Upper lobe of left lung (tissue), 6 donors: ENCODE results near the gene RSPRY1. TPM values are rescaled to one million over a fixed set of nuclear protein-coding genes. Genes with fewer than 3 reads are reported as not detected.
"Not testable (repeated sequence)": the region's sequence is repeated elsewhere in the genome, so short reads cannot be mapped to it uniquely, and the experiment has no call there.

Source experiments
- ATAC-seq, 2 donors: fragments of 200-7000 bp; cut with Tn5 transposase; one replicate each; pipeline ENCODE4 v1.9.1; 2022; ENCODE audit warnings: mild to moderate bottlenecking in 2 of 2, moderate library complexity in 2 of 2; ENCODE audit not compliant: low FRiP score in 2 of 2
- DNase-seq, 2 donors: peaks; one replicate each; pipeline ENCODE4 v3.0.0-alpha.2; 2019 to 2020
- H3K27ac ChIP-seq, 4 donors: fragments of 200-600 bp; sonication (generic); one replicate each; pipeline ENCODE4 v1.5.1; 2016 to 2019
- H3K27me3 ChIP-seq, 4 donors: fragments of 200-600 bp; sonication (generic); one replicate each; pipeline ENCODE4 v1.5.1; 2017 to 2019
- H3K36me3 ChIP-seq, 4 donors: fragments of 200-600 bp; sonication (generic); one replicate each; pipeline ENCODE4 v1.5.1; 2016 to 2019
- H3K4me1 ChIP-seq, 4 donors: fragments of 200-600 bp; sonication (generic); one replicate each; pipeline ENCODE4 v1.5.1; 2018 to 2019
- H3K4me3 ChIP-seq, 4 donors: fragments of 200-600 bp; sonication (generic); one replicate each; pipeline ENCODE4 v1.5.1; 2017 to 2019; ENCODE audit warnings: mild to moderate bottlenecking in 2 of 4, moderate library complexity in 1 of 4
- H3K9me3 ChIP-seq, 4 donors: fragments of 200-600 bp; sonication (generic); one replicate each; pipeline ENCODE4 v1.5.1; 2018 to 2019
- EP300 ChIP-seq, 4 donors: sonication (generic); formaldehyde crosslinking; IDR thresholded peaks; one replicate each; pipeline ENCODE4 v1.5.1; 2017; ENCODE audit warnings: antibody characterized with exemption in 4 of 4, control low read depth in 2 of 4
- POLR2A ChIP-seq, 4 donors: fragments of 450-650 bp; IDR thresholded peaks; one replicate each; pipeline ENCODE4 v1.5.1; 2016 to 2017; ENCODE audit warnings: antibody characterized with exemption in 4 of 4, mild to moderate bottlenecking in 2 of 4
- POLR2AphosphoS5 ChIP-seq, 2 donors: sonication (generic); formaldehyde crosslinking; IDR thresholded peaks; one replicate each; pipeline ENCODE4 v1.5.1; 2017; ENCODE audit warnings: antibody characterized with exemption in 2 of 2
- WGBS, 2 donors: methylation state at CpG; one replicate each; pipeline ENCODE4 v1.1.5; 2017 to 2018; 5-methylcytosine and 5-hydroxymethylcytosine counted together
- total RNA-seq, 6 donors: library from RNA; depleted of rRNA in 4 of 6; stranded (reverse); fragments of >200 nt in 4 of 6; gene quantifications; one replicate each; pipeline versions ENCODE4 v1.1.0 to v1.2.1, GENCODE V29; 2016 to 2021
- TF ChIP-seq, protein P1 (sequence below), 6 experiments: fragments of 450-650 bp in 4 of 6; fragments of 200-600 bp in 2 of 6; sonication (generic) in 2 of 6; IDR thresholded peaks; one replicate each; pipeline ENCODE4 v1.5.1; 2016 to 2019; ENCODE audit warnings: antibody characterized with exemption in 6 of 6
- donor health status: DM: no; HTN: no; CAD: no; lungs with moderate emphysema.
- donor health status: DM: no; HTN: yes; CAD: no; lungs with severe emphysema.

The RSPRY1 gene
- total RNA-seq, 6 donors from 2014 or later: 26.9 to 102 (median 30.3) TPM

DNA sequence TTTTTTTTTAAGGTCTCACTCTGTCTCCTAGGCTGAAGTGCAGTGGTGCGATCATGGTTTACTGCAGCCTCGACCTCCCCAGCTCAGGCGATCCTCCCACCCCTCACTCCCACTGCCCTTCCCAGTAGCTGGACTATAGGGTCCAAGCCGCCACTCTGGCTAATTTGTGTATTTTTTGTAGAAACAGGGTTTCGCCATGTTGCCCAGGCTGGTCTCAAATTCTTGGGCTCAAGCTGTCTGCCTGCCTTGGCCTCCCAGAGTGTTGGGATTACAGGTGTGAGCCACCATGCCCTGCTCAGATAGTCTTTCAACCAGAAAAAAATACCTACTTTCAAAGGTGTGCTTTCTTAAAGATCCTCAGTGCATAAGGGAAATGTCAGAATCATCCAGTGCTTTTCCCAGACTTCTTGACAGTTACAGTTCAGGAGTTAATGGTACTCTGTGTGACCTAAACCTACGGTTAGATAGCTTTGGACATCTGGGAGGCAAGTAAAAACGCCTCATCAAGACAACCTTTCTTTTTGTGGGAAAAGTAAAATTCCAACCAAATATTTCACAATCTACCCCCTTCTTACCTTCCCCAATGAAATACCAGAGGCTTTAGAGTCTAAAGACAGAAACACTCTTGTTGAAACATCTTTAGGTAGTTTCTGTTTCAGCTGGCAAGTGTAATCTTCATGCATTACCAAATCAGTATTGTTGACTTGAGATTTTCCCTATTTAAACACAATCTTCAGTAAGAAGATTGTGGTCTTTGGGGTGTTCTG, 6.8 kb downstream of the RSPRY1 start:
- no peak for DNase-seq
- Histone ChIP-seq H3K4me3 (no peak overlapping the region), H3K27ac (no peak overlapping the region), H3K4me1 (peaks cover 27 to 43% (median 35%) of the 10 kb centered on the region in 4 donors), H3K27me3 (no peaks in the 10 kb centered on the region), H3K36me3 (peaks cover 0 to 3% (median 0%) of the 10 kb centered on the region in 4 donors), H3K9me3 (no peaks in the 10 kb centered on the region)
- ATAC-seq: no peak
- WGBS, 2 donors: 74 to 78% methylated on average over 7 of the region's 7 CpGs
- TF ChIP-seq POLR2AphosphoS5 (IDR thresholded peaks at IDR 0.05): no peak
- TF ChIP-seq, protein P1, sequence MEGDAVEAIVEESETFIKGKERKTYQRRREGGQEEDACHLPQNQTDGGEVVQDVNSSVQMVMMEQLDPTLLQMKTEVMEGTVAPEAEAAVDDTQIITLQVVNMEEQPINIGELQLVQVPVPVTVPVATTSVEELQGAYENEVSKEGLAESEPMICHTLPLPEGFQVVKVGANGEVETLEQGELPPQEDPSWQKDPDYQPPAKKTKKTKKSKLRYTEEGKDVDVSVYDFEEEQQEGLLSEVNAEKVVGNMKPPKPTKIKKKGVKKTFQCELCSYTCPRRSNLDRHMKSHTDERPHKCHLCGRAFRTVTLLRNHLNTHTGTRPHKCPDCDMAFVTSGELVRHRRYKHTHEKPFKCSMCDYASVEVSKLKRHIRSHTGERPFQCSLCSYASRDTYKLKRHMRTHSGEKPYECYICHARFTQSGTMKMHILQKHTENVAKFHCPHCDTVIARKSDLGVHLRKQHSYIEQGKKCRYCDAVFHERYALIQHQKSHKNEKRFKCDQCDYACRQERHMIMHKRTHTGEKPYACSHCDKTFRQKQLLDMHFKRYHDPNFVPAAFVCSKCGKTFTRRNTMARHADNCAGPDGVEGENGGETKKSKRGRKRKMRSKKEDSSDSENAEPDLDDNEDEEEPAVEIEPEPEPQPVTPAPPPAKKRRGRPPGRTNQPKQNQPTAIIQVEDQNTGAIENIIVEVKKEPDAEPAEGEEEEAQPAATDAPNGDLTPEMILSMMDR (IDR thresholded peaks at IDR 0.05): no peak
- no peak for TF ChIP-seq EP300 (IDR thresholded peaks at IDR 0.05)
- no peak for TF ChIP-seq POLR2A (IDR thresholded peaks at IDR 0.05)

DNA sequence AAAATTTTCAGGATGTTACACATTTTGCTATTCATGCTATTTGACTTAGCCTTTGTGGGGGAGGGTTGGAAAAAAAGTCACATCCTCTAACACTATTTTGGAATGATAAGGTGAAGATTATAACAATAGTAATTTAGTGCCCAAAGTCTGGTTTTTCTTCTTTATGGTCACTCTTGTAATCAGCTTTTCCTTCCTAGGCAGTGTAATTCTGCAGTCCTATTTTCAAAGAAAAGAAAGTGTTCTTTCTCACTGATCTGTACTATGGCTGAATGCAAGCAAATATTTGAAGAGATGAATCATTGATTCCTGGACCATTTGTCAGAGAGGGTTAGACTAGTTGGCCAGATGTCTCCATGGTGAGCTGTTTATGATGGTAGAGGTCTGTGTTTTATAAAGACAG, 8.4 kb downstream of the RSPRY1 start:
- Histone ChIP-seq H3K4me3 (no peak overlapping the region), H3K27ac (no peak overlapping the region), H3K27me3 (no peaks in the 10 kb centered on the region), H3K36me3 (peaks cover 0 to 3% (median 0%) of the 10 kb centered on the region in 4 donors), H3K4me1 (peaks cover 18 to 35% (median 33%) of the 10 kb centered on the region in 4 donors), H3K9me3 (no peaks in the 10 kb centered on the region)
- ATAC-seq (peak; percentile 53 to 83), DNase-seq (no peak)
- TF ChIP-seq, protein P1 (IDR thresholded peaks at IDR 0.05): no peak
- TF ChIP-seq POLR2AphosphoS5 (IDR thresholded peaks at IDR 0.05) (no peak), EP300 (IDR thresholded peaks at IDR 0.05) (no peak), POLR2A (IDR thresholded peaks at IDR 0.05) (no peak)

DNA sequence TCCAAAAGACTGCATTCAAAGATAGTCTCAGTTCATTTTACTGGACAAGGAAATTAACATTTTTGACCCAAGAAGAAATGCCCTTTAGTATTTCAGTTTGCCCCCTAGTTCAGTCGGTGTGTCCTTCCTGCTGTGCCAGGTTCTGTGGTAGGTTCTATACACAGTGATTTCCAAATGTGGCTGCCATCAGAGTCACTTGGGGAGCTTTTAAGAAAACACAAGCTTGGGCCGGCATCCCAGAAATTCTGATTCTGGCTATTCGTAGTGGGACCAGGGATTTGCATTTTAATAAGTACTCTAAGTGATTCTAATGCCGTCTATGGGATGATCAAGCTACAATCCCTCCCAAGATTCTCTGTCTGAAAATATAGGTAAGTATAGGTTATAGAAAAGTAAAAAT, 10.2 kb downstream of the RSPRY1 start:
- 79 to 81% methylated on average over 4 of the region's 4 CpGs for WGBS, 2 donors
- no peaks in the 10 kb centered on the region for H3K36me3 ChIP-seq
- no peaks in the 10 kb centered on the region for H3K27me3 ChIP-seq
- H3K4me1 ChIP-seq: peaks cover 10 to 19% (median 16%) of the 10 kb centered on the region in 4 donors
- TF ChIP-seq POLR2A (IDR thresholded peaks at IDR 0.05) (no peak), POLR2AphosphoS5 (IDR thresholded peaks at IDR 0.05) (no peak), EP300 (IDR thresholded peaks at IDR 0.05) (no peak)
- TF ChIP-seq, protein P1 (IDR thresholded peaks at IDR 0.05): no peak
- no peak for DNase-seq
- H3K9me3 ChIP-seq: no peaks in the 10 kb centered on the region
- no peak for ATAC-seq
- H3K4me3 ChIP-seq: no peak overlapping the region
- no peak overlapping the region for H3K27ac ChIP-seq

DNA sequence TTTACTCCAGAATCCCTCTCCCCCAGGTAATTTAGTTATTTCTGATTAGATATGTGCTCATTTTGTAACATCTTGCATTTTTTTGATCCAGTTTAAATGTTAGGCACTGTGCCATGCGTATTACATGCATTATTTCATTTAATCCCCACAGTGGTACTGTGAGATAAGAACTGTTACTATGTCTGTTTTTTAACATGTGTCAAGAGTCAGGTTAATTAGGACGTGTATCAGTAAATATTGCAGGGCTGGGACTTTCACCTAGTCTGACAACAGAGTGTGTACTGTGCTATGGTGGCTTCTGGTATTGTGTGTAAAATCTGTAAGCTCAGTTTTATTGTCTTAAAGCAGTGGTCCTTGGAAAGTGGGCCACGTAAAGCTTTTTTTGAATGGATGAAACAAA, 10.6 kb downstream of the RSPRY1 start:
- TF ChIP-seq, protein P1 (IDR thresholded peaks at IDR 0.05): no peak
- TF ChIP-seq EP300 (IDR thresholded peaks at IDR 0.05): no peak
- TF ChIP-seq POLR2A (IDR thresholded peaks at IDR 0.05): no peak
- no peak for TF ChIP-seq POLR2AphosphoS5 (IDR thresholded peaks at IDR 0.05)
- ATAC-seq (no peak), DNase-seq (no peak)
- Histone ChIP-seq H3K36me3 (no peaks in the 10 kb centered on the region), H3K9me3 (no peaks in the 10 kb centered on the region), H3K4me1 (peaks cover 7 to 19% (median 14%) of the 10 kb centered on the region in 4 donors), H3K4me3 (no peak overlapping the region), H3K27me3 (no peaks in the 10 kb centered on the region), H3K27ac (no peak overlapping the region)
- WGBS, 2 donors: 75 to 79% methylated on average over 3 of the region's 3 CpGs

DNA sequence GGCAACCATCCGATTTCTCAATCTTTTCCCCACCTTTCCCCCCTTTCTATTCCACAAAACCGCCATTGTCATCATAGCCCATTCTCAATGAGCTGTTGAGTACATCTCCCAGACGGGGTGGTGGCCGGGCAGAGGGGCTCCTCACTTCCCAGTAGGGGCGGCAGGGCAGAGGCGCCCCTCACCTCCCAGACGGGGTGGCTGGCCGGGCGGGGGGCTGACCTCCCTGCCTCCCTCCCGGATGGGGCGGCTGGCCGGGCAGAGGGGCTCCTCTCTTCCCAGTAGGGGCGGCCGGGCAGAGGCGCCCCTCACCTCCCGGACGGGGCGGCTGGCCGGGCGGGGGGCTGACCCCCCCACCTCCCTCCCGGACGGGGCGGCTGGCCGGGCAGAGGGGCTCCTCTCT, 14.2 kb downstream of the RSPRY1 start:
- not testable (repeated sequence) for H3K9me3 ChIP-seq, H3K4me3 ChIP-seq, ATAC-seq, H3K27ac ChIP-seq, H3K4me1 ChIP-seq, H3K27me3 ChIP-seq
- DNase-seq: peak in 1 of 2 donors; percentile 39
- peaks cover 0 to 11% (median 9%) of the 10 kb centered on the region in 4 donors for H3K36me3 ChIP-seq
- 93 to 95% methylated on average over 7 to 8 of the region's 24 CpGs for WGBS, 2 donors

DNA sequence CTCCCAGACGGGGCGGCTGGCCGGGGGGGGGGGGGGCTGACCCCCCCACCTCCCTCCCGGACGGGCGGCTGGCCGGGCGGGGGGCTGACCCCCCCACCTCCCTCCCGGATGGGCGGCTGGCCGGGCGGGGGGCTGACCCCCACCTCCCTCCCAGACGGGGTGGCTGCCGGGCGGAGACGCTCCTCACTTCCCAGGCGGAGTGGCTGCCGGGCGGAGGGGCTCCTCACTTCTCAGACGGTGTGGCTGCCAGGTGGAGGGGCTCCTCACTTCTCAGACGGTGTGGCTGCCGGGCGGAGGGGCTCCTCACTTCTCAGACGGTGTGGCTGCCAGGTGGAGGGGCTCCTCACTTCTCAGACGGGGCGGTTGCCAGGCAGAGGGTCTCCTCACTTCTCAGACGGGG, 14.8 kb downstream of the RSPRY1 start:
- WGBS, 2 donors: 95 to 97% methylated on average over 4 to 8 of the region's 27 CpGs
- H3K4me1 ChIP-seq, ATAC-seq: not testable (repeated sequence)

More for the DNA sequence above, 14.8 kb downstream of the RSPRY1 start:
- H3K9me3 ChIP-seq, H3K27me3 ChIP-seq, H3K27ac ChIP-seq, H3K4me3 ChIP-seq: not testable (repeated sequence)
- DNase-seq: peak in 1 of 2 donors; percentile 66
- peaks cover 0 to 17% (median 13%) of the 10 kb centered on the region in 4 donors for H3K36me3 ChIP-seq
